GM10847 (cell line): ENCODE measurements around the gene EXOSC5.

Experiments
- POLR2A ChIP-seq: IDR thresholded peaks from 2 replicates; pipeline ENCODE4 v1.6.1; 2011; ENCODE audit not compliant: insufficient read length; ENCODE audit errors: extremely low read depth

Gene EXOSC5

DNA sequence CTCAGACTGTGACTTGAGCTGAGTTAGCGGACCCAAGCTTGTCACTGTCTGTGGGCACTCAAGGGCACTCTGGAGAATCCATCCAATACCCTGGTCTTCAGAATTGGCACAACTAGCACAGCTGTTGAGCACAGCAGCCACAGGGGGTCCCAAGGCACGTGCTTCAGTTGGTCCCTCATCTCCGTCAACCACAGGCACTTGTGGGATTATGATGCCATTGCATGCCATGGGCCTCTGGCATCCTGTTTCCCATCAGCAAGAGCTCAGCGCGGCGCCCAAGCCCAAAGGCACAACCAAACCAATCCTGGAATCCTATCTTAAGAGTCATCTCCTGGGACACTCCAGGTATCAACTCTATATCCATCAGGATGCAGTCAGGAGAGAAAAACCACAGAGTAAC, 33.8 kb upstream of the EXOSC5 start:
- TF ChIP-seq POLR2A = no peak

DNA sequence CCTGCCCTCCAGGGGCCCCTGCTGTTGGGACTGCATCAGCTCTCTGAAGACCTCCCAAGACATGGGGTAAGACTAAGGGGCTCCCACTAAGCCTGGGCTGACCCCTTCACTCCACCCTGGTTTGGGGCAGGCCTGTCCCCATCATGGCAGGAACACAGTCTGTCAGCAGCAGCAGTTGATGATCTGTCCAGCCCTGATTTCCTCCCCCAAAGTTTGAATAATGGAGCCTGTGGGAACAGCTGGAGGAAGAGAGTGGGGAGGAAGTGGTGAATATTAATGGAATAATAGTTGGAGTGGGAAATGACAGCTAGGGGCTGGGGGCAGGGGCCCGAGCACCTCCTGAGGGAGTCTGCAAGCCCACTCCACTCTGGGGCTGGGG, 31.3 kb upstream of the EXOSC5 start:
- TF ChIP-seq POLR2A = no peak

DNA sequence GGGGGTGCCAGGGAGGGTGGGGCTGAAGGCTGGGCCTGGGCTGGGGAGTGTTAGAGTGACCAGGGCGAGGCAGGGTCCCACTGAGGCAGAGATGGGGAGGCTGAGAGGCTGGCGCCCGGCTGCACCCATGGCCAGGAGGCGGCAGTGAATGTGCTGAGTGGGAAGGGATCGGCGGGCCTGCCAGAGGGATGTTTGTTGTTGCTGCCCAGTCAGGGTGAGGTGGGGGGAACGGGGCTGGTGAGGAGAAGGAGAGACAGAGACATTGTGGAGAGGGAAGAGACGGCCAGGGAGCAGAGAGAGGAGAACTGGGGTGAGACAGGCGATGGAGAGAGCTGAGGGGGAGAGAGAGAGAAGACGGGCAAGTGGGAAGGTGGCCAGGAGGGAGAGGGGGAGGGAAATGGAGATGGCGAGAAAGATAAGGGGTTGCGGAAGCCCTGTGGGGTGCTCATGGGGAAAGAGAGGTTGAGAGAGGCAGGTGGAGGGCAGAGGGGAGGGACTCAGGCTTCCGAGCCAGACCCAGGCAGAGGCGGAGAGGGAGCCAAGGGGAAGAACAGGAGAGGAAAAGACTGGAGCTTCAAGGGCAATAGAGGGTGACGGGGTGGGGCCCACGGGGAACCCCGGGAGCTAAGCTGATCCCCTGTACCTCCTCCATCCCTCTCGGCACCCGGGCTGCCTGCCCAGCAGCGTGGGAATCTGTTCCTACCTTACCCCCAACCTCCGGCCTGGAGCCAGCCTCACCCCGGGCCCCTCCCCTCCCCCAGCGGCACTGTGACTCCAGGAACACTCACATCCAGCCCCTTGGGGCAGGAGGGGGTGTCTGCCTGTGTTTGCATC, 30.7 kb upstream of the EXOSC5 start:
- TF ChIP-seq POLR2A = no peak

GRCh38 chr19:41426952-41427646, 29.9 kb upstream of the EXOSC5 start, which contains the start of gene B3GNT8:
Gene B3GNT8 (minus strand): TSS chr19:41427374. CDS start chr19:41426778, 596 bp downstream.
- no peak for TF ChIP-seq POLR2A

- TF ChIP-seq POLR2A = no peak
Measured at GRCh38 chr19:41426116-41426841, 29.1 kb upstream of the EXOSC5 start.

DNA sequence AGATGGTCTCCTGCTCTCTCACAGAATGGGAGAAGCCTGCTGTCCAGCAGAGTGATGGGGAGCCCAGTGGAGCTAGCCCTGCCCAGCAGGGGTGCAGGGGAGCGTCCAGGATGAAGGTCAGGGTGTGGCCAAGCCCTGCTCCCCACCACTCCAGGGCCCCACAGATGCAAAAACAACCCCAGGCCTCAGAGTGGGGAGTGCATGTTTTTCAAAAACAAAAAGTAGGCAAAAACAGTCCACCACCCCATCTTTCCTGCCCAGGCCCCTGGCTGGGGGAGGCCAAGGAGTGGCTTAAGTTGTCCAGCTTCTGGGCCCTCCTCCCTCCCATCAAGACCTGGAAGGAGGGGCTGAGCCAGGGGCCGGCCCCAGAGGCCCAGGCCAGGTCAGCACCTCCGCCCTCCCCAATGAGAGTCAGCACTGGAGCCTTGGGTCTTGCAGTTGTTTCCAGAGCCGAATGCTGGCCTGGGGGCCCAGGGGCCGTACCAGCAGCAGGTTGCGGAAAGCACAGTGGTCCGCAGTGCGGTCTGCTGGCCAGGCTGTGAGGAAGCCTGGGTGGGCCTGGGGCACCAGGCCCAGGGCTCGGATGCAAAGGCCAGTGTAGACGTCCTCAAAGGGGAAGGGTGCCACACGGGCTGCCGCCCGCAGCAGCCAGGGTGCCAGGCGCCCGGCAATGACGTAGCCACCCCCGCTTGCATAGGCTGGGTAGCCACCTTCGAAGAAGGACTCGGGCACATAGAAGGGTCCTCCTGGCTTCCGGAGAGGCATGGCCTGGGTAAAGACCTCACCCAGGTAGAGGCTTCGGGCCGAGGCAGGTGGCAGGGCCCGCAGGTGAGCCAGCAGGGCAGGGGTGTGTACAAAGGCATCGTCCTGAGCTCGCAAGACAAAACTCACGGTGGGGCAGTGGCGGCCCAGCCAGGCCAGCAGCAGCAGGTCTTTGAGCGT, 28.3 kb upstream of the EXOSC5 start:
- no peak for TF ChIP-seq POLR2A

GRCh38 chr19:41424335-41425173, 27.4 kb upstream of the EXOSC5 start:
- TF ChIP-seq POLR2A = no peak

- TF ChIP-seq POLR2A = no peak
Measured at GRCh38 chr19:41422955-41423354, 25.8 kb upstream of the EXOSC5 start.

DNA sequence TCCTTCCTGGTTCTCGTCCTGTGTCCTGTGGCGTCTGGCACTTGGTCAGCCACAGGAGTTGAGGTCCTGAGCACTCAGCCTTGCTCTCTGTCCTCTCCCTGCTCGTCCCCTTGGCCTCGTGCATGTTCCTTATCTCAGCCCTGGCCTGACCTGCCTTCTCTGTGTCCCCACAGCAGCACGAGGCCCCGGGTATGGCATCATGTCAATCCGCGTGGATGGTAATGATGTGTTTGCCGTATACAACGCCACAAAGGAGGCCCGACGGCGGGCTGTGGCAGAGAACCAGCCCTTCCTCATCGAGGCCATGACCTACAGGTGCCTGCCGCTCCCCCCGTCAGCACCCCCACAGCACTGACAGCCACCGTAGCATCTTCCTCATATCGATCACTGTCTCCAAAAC, 25.3 kb upstream of the EXOSC5 start:
- no peak for TF ChIP-seq POLR2A

- no peak for TF ChIP-seq POLR2A
Measured at GRCh38 chr19:41421973-41422372, 24.8 kb upstream of the EXOSC5 start.

GRCh38 chr19:41421314-41421713, 24.2 kb upstream of the EXOSC5 start:
- no peak for TF ChIP-seq POLR2A

DNA sequence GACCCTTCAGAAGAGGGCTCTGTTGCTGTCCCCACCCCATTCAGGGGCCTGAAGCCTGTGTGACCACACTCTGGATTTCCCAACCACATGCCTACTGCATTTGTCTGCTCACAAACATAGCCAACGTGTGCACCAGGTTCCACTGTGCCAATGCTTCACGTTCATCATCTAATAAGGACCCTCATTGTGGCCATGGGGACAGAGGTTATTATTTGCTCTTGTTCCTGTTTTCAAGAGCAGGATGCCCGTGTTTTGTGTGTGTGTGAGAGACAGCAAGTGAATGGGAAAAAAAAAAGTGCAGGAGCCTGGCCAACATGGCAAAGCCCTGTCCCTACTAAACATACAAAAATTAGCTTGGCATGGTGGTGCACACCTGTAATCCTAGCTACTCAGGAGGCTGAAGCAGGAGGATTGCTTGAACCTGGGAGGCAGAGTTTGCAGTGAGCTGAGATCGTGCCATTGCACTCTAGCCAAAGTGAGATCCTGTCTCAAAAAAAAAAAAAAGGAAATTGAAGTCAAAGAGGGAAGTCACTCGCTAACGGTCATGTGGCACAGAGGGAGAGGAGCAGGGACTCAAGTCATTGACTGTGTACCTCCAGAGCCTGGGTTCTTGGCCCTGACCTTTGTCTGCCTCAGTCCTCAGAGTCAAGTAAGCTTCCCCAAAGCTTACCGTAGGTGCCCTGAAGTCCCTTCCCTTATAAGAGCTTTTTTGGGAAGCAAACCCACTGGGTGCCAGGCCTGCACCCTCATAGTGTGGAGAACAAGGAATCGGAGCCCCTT, 23.1 kb upstream of the EXOSC5 start:
- no peak for TF ChIP-seq POLR2A

- no peak for TF ChIP-seq POLR2A
Measured at GRCh38 chr19:41416194-41416674, 19.1 kb upstream of the EXOSC5 start.
